Ovary (tissue), 9 donors: Measurements from ENCODE around the gene TRIM44. TPM values are rescaled to one million over a fixed set of nuclear protein-coding genes. Genes with fewer than 3 reads are reported as not detected.

Experiments used
- DNase-seq, 5 donors: peaks; one replicate each; pipeline ENCODE4 v3.0.0-alpha.2; 2019 to 2020
- H3K27ac ChIP-seq, 2 donors: fragments of 200-600 bp; one replicate each; pipeline versions ENCODE4 v1.5.1 to v1.8.0; 2019 to 2022
- H3K27me3 ChIP-seq: fragments of 200-600 bp; one replicate; pipeline ENCODE4 v1.8.0; 2022
- H3K36me3 ChIP-seq: fragments of 200-600 bp; sonication (generic); one replicate; pipeline ENCODE4 v1.5.1; 2019
- H3K4me1 ChIP-seq: one replicate; pipeline ENCODE4 v1.8.1; 2013; ENCODE audit warnings: mild to moderate bottlenecking, moderate library complexity; ENCODE audit not compliant: insufficient read depth
- H3K4me3 ChIP-seq: fragments of 200-600 bp; sonication (generic); one replicate; pipeline ENCODE4 v1.5.1; 2017
- H3K9me3 ChIP-seq, 2 donors: fragments of 200-600 bp in 1 of 2; sonication (generic) in 1 of 2; one replicate each; pipeline versions ENCODE4 v1.5.1 to v1.8.1; 2013 to 2019; ENCODE audit warnings: mild to moderate bottlenecking in 1 of 2, moderate library complexity in 1 of 2
- EP300 ChIP-seq: sonication (generic); formaldehyde crosslinking; IDR thresholded peaks from one replicate; pipeline ENCODE4 v1.6.1; 2017; ENCODE audit warnings: antibody characterized with exemption
- POLR2A ChIP-seq: fragments of 450-650 bp; IDR thresholded peaks from one replicate; pipeline ENCODE4 v1.6.1; 2017; ENCODE audit warnings: antibody characterized with exemption, mild to moderate bottlenecking, moderate library complexity
- WGBS, 3 donors: extraction: QIAGEN DNeasy Blood & Tissue Kit in 1 of 3; methylation state at CpG; one replicate each; pipeline versions ENCODE4 v1.1.5 to v1.1.7; 2013 to 2017; 5-methylcytosine and 5-hydroxymethylcytosine counted together
- intact Hi-C, 4 donors: fragments of 100-400 bp; cut with DNase I; formaldehyde crosslinking; loops; one replicate each; pipeline versions ENCODE4 v1.11.0 to v1.15.1; 2022 to 2023
- polyA plus RNA-seq, 2 donors: library from polyadenylated mRNA; stranded (reverse); fragments of 200-250 nt in 1 of 2; fragments of 350-450 nt in 1 of 2; fragmentation: Illumina TruSeq in 1 of 2; extraction: RNeasy Lipid Tissue Mini Kit (QIAGEN cat#74804) in 1 of 2; gene quantifications; one replicate each; pipeline ENCODE4 v1.2.3, GENCODE V29; 2013 to 2014
- total RNA-seq, 7 donors: library from RNA; depleted of rRNA in 2 of 7; stranded (reverse); fragments of >200 nt in 2 of 7; fragmentation: NEBNext Ultra II Directional in 3 of 7; extraction: Animal tissue kit (Norgen Biotek cat#: 25700) in 3 of 7; gene quantifications; one replicate each; pipeline versions ENCODE4 v1.1.0 to v1.2.4, GENCODE V29; 2016 to 2023
- TF ChIP-seq, protein P1 (sequence below), 3 donors: fragments of 450-650 bp in 2 of 3; fragments of 200-600 bp in 1 of 3; IDR thresholded peaks; one replicate each; pipeline versions ENCODE4 v1.5.1 to v1.8.0; 2016 to 2022; ENCODE audit warnings: antibody characterized with exemption in 3 of 3, mild to moderate bottlenecking in 1 of 3
- donor health status: DM: no; HTN: no; CAD: no; lungs with moderate emphysema.
- donor health status: DM: no; HTN: no; CAD: no.
- donor health status: Bipolar disorder and iron deficiency.
- donor health status: DM: yes; HTN: yes; CAD: no.
- donor health status: DM: no; HTN: no; CAD: no.
- donor health status: DM: yes; HTN: yes; CAD: no.

Gene TRIM44
- total and polyA plus RNA-seq, 9 donors, result 9.9 to 54.6 (median 45.7) TPM

DNA sequence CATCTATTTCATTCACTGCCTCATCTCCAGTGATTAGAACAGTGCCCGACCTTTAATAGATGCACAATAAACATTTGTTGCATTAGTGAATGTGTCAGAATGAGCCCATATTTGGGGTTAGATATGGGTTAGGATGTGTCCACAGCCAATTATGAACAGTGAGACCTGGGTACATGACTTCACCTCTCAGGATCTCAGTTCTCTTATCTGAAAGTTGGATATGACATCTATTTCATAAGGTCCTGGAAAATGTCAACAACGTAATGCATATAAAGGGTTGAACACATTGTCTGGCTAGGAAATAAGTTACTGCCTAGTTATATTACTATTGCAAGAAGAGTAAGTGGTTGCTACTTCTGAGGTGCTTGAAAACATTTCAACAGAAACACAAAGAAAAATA, 201.6 kb downstream of the TRIM44 start:
- Histone ChIP-seq H3K27ac (no peak overlapping the region), H3K9me3 (no peaks in the 10 kb centered on the region), H3K4me1 (no peaks in the 10 kb centered on the region), H3K36me3 (no peaks in the 10 kb centered on the region), H3K4me3 (no peak overlapping the region), H3K27me3 (no peaks in the 10 kb centered on the region)
- DNase-seq, result no peak
- TF ChIP-seq, protein P1, sequence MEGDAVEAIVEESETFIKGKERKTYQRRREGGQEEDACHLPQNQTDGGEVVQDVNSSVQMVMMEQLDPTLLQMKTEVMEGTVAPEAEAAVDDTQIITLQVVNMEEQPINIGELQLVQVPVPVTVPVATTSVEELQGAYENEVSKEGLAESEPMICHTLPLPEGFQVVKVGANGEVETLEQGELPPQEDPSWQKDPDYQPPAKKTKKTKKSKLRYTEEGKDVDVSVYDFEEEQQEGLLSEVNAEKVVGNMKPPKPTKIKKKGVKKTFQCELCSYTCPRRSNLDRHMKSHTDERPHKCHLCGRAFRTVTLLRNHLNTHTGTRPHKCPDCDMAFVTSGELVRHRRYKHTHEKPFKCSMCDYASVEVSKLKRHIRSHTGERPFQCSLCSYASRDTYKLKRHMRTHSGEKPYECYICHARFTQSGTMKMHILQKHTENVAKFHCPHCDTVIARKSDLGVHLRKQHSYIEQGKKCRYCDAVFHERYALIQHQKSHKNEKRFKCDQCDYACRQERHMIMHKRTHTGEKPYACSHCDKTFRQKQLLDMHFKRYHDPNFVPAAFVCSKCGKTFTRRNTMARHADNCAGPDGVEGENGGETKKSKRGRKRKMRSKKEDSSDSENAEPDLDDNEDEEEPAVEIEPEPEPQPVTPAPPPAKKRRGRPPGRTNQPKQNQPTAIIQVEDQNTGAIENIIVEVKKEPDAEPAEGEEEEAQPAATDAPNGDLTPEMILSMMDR (IDR thresholded peaks at IDR 0.05), result no peak
- TF ChIP-seq EP300 (no peak), POLR2A (no peak)
- 92 to 94% (median 93%) methylated on average over 2 of the region's 2 CpGs for WGBS, 3 donors
- intact Hi-C loops, result no loop called here

DNA sequence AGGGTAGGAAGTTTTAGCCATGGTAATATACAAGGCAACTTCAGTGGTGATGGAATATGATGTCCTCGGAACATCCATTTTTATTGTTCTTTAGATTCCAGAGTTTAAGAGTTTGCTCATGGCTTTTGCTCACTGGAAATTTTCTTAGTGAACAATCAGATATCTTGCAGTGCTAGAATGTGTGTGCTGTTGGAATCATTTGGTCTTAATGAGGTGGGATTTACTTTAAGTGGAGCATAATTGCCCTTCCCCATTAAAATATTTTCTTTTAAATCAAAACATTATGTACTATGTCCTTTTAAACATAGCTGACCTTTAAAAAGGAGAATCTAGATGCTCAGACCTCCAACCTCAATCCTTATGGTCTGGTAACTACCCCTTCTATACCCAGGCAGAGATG, 204.0 kb downstream of the TRIM44 start:
- intact Hi-C loops, result no loop called here

More for the DNA sequence above, 204.0 kb downstream of the TRIM44 start:
- Histone ChIP-seq H3K27me3 (no peaks in the 10 kb centered on the region), H3K27ac (no peak overlapping the region), H3K9me3 (no peaks in the 10 kb centered on the region), H3K36me3 (no peaks in the 10 kb centered on the region), H3K4me1 (no peaks in the 10 kb centered on the region), H3K4me3 (no peak overlapping the region)
- DNase-seq, result no peak
- TF ChIP-seq POLR2A, result no peak
- TF ChIP-seq, protein P1 (IDR thresholded peaks at IDR 0.05), result no peak
- no peak for TF ChIP-seq EP300
- 93 to 100% (median 96%) methylated on average over 1 of the region's 1 CpG for WGBS, 3 donors

Other genes with a start within 250 kb of the TRIM44 start
- gene SLC1A2, start 243.2 kb upstream of the TRIM44 start, total RNA-seq, result under 1 TPM; 0.10 to 0.80 (median 0.20) TPM
- gene SLC1A2, start 243.2 kb upstream of the TRIM44 start, polyA plus RNA-seq, result under 1 TPM; 0.02 to 0.15 TPM
- gene PAMR1, start 137.2 kb upstream of the TRIM44 start, total RNA-seq, result 1 to 10 TPM in 5 of 7 donors, under 1 TPM in 2; 0.25 to 7.0 (median 3.6) TPM
- gene PAMR1, start 137.2 kb upstream of the TRIM44 start, polyA plus RNA-seq, result 10 to 100 TPM in 1 of 2 donors, 1 to 10 TPM in 1; 1.2 to 25.8 TPM
- 10 to 100 TPM in 3 of 7 donors, 1 to 10 TPM in 4; 6.4 to 40.2 (median 9.4) TPM for gene FJX1, start 44.3 kb upstream of the TRIM44 start, total RNA-seq
- 1 to 10 TPM; 5.5 TPM for gene FJX1, start 44.3 kb upstream of the TRIM44 start, polyA plus RNA-seq